HG03457 (cell line): Measurements from ENCODE around the gene DISP3.

Experiments
- ATAC-seq: cut with Tn5 transposase; IDR thresholded peaks from one replicate; pipeline ENCODE4 v1.9.1; 2021; ENCODE audit warnings: moderate number of reproducible peaks; ENCODE audit not compliant: unreplicated experiment

DISP3 gene

GRCh38 chr1:11486231-11487009, 7.5 kb downstream of the DISP3 start:
- no peak for ATAC-seq

- ATAC-seq: no peak
Observed at GRCh38 chr1:11487196-11487751, 8.3 kb downstream of the DISP3 start.

- ATAC-seq: no peak
Observed at GRCh38 chr1:11488201-11488770, 9.3 kb downstream of the DISP3 start.

DNA sequence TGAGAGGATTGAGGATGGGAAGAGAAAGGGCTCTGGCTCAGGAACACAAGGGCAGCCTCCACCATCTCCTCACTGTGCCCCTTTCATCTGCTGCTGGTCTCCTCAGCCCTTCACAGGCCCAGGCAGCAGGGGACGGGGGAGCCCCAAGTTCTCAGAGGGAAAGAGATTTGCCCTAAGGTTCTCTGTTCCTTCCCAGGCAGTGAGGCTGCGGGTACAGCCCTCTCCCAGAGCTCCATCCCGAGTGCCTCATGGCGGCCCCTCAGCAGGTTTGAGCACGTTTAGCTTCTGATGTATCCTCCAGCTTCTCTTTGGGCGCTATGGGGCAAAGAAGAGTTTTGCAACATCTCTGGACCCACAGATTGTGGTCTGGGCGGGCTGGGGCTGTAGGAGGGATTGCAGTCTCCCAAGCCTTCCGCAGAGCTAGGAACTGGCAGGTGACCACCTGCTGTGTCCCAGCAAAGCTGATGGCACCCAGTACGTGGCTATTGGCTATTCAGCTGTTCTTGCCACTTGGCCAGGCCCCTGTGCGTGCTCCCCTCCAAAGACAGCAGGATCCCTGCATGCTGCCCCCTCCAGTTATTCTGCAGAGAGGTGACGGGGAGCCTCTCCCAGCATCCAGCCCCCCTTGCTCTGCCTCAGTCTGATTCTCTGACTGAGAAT, 10.1 kb downstream of the DISP3 start:
- no peak for ATAC-seq

- ATAC-seq: no peak
Observed at GRCh38 chr1:11492235-11492634, 13.3 kb downstream of the DISP3 start.

GRCh38 chr1:11493972-11494655, 15.2 kb downstream of the DISP3 start:
- no peak for ATAC-seq

DNA sequence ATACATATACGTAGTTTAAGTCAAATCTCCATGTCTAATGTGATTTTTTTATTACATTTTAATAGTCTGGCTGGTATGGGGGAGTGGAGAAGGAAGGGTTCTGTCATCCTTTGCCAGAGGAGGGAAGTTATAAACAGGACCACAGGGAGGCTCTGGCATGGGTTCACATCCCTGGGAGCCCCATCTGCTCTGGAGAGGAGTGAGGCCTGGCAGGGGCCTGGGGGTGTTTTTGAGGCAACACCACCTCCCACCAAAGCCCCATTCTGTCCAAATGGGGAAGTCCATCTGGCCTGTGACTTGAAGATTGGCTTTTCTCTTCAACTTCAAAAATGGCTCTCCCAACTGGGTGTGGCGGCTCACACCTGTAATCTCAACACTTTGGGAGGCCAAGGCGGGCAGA, 15.8 kb downstream of the DISP3 start:
- no peak for ATAC-seq

DNA sequence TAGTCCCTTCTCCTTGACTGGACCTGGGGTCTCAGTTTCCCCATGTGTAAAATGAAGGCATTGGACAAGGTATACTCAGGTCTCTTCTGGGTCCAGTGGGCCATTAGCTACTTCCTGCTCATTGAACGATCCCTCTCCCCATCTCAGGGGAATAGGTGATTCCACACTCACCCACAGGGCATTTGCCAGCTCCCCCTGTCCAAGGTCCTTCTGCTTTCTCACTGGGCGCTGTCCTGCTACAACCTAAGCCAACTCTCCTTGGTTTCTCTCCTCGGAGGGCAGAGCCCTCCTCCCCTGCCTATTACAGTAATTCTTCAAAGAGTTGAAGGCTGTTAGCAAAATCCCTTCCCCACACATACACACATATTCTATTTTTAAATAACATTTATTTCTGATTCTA, 16.6 kb downstream of the DISP3 start:
- no peak for ATAC-seq

DNA sequence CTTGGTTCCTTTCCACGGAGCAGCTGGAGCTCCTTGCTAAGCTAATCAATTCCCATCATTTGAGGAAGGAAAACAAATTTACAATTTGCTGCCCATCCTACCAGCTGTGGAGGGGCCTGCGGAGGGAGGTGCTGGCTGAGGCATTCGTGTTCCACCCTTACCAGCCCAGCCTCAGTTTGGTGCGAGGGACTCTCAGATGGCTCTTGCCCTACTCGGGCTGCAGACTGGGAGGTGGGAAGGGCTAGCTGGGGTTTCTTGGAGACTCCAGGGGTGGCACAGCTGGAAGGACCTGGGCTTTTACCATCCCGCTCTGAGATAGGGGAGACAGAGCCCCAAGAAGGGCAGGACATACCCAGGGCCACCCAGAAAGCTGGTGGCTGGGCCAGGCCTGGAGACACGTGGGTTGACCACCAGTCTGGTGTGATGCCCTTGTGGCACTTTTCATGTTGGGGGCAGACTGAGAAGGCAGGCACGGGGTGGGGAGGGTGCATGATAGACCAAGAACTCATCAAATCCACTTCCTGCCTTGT, 17.7 kb downstream of the DISP3 start:
- ATAC-seq: no peak

GRCh38 chr1:11498956-11499594, 20.1 kb downstream of the DISP3 start:
- no peak for ATAC-seq

DNA sequence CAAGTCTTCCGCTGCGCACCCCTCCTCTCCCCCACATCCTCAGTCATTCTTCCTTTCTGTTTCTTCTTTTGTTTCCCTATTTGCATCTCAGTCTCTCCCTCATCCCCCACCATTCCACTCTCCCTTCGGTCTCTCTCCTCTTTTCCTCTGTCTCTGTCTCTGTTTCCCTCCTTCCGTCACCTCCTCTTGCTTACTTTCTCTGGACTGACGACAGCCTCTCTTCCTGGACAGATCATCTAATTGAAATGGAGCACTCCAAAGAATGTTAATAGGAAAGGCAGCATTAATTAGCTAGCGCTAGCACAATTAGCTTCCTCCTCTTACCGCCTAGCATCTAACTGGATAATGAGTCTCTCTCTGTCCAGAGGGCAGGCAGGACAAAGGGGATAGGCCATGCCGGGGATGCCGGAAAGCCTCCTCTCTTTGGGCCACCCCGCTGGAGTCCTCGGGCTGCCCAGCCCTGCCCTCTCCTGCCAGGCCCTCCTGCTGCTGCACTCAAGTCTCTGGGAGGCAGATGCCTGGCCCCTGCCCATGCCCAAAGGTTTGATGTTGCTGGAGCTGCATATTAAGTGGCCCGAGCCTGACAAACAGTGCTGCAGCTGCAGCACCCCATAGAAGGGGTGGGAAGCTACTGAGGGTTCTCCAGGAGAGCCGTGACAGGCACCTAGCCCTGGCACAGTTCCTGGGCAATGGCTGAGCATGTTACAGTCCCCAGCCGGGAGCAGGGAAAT, 20.8 kb downstream of the DISP3 start:
- no peak for ATAC-seq

- ATAC-seq: no peak
Observed at GRCh38 chr1:11500881-11501280, 21.9 kb downstream of the DISP3 start.

GRCh38 chr1:11501491-11501897, 22.5 kb downstream of the DISP3 start:
- ATAC-seq: no peak

- ATAC-seq: no peak
Observed at GRCh38 chr1:11501906-11502485, 23.0 kb downstream of the DISP3 start.

- ATAC-seq: no peak
Observed at GRCh38 chr1:11502516-11502915, 23.6 kb downstream of the DISP3 start.

DNA sequence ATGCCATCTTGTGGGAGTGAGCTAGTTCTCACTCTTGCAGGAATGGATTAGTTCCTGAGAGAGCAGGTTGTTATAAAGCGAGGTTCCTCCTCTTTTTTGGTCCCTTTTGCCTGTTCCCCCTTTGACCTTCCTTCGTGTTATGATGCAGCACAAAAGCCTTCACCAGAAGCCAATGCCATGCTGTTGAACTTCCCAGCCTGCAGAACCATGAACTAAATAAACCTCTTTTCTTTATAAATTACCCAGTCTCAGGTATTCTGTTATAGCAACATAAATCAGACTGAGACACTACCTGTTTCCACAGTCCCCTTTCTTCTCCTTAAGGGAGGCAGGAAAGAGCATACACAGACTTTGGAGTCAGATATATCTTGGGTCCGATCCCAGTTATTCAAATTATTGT, 25.6 kb downstream of the DISP3 start:
- no peak for ATAC-seq

DNA sequence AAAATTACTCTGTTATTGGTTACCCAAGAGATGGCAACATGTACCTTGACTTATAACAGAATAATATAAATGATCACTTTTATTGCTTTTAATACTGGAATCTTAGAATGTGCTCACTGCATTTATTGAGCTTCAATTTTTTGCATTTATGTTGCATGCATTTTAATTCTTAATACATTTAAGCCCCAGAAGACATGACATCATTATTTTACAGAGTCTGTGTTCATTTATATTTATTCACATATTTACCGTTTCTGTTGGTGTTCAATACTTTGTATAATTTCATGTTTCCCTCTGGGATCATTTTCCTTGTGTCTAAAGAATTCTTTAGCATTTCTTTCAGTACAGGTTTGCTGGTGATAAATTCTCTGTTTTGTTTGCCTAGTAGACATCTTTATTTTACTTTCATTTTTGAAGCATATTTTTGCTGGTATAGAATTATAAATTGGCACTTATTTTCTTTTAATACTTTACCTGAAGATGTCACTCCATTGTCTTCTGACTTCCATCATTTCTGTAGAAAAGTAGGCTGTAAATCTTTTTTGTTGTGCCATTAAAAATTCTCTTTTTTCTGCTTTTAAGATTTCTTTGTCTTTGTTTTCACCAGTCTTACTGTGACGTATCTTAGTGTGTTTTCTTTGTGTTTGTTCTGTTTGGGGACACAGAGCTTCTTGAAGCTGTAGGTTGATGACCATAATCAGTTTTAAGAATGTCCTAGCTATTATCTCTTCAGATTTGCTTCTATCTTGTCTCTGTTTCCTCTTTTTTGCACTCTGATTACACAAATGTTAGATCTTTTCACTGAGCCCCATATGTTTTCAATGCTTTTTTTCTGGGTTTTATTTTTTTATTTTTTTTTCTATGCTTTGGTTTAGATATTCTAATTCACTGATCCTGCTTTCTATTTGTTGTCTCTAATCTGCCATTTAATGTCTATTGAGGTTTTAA, 26.9 kb downstream of the DISP3 start:
- ATAC-seq: no peak

DNA sequence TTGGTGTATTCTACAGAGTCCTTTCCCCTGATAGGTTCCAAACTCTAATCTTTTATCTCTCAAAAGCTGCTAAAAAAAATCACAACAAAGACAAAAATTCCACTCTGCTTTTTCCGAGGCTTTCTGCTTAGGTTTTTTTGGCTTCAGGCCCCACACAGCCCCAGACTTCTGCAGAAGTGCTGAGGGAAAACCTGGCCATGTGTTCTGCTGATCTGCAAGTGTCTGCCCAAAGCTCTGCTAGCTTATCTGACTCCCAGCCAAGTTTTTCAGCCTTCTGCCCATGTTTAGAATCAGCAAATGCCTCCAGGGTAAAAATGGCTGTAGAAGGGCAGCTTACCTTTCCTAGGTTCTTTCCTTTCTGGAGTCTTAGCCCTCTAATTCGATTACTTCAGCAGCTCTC, 28.4 kb downstream of the DISP3 start:
- no peak for ATAC-seq
